GM12874 (cell line): ENCODE data around the gene AMN1.

ENCODE experiments used
- TF ChIP-seq, protein P1 (sequence below): IDR thresholded peaks from 2 replicates; pipeline ENCODE4 v1.5.1; 2011; ENCODE audit warnings: low read depth, mild to moderate bottlenecking, control low read depth, low read length, moderate library complexity; ENCODE audit not compliant: insufficient read depth

AMN1 gene

GRCh38 chr12:31655792-31656191 is 73.0 kb downstream of the AMN1 start:
- TF ChIP-seq, protein P1, sequence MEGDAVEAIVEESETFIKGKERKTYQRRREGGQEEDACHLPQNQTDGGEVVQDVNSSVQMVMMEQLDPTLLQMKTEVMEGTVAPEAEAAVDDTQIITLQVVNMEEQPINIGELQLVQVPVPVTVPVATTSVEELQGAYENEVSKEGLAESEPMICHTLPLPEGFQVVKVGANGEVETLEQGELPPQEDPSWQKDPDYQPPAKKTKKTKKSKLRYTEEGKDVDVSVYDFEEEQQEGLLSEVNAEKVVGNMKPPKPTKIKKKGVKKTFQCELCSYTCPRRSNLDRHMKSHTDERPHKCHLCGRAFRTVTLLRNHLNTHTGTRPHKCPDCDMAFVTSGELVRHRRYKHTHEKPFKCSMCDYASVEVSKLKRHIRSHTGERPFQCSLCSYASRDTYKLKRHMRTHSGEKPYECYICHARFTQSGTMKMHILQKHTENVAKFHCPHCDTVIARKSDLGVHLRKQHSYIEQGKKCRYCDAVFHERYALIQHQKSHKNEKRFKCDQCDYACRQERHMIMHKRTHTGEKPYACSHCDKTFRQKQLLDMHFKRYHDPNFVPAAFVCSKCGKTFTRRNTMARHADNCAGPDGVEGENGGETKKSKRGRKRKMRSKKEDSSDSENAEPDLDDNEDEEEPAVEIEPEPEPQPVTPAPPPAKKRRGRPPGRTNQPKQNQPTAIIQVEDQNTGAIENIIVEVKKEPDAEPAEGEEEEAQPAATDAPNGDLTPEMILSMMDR = no peak

GRCh38 chr12:31655208-31655607 is 73.6 kb downstream of the AMN1 start:
- TF ChIP-seq, protein P1 = no peak

DNA sequence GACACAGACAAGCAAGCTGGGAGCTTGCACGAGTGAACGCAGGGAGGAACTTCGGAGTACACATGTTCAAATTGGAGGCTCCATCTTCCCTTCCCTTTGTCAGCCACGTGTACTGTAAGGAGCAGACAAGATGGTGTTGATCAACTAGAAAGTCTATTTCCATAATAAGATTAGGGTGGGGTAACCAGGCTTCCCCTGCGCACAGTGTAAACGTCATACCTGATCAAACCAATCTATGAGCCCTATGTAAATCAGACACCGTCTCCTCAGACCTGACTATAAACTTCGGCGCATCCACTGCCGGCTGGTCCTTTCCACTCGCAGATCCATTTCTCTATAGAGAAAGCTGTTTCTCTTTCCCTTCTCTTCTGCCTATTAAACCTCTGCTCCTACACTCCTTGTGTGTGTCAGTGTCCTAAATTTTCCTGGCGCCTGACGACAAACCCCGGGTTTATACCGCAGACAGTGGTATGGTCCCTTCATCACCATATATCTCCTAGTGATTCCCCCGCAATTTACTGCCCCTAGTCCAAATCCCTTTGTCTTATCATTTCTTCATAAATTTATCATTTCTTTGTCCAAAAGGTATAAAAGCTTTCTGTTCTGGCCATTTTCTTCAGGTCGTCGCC is 76.8 kb downstream of the AMN1 start:
- TF ChIP-seq, protein P1 = no peak

DNA sequence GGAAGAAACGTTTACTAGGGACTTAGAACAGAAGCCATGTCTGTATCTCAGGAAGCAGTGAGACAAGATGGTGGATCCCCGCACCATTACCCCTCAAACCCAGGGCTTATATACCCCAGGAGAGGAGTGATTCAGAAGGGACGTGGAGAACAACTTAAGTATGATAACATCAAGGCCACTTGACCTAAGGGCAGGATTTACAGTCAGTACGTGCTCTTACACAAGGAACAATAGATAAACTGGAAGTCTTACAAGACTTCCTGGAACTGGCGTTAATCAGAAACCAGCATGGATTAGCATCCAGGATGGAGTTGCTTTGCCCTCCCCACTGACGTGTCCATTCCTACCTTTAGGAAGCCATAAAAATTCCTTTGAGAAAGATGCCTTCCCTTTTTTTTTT is 77.9 kb downstream of the AMN1 start:
- TF ChIP-seq, protein P1 = no peak

- TF ChIP-seq, protein P1 = no peak
These were observed 81.7 kb downstream of the AMN1 start for GRCh38 chr12:31647086-31647491.

GRCh38 chr12:31645924-31646323 is 82.9 kb downstream of the AMN1 start:
- TF ChIP-seq, protein P1 = no peak

DNA sequence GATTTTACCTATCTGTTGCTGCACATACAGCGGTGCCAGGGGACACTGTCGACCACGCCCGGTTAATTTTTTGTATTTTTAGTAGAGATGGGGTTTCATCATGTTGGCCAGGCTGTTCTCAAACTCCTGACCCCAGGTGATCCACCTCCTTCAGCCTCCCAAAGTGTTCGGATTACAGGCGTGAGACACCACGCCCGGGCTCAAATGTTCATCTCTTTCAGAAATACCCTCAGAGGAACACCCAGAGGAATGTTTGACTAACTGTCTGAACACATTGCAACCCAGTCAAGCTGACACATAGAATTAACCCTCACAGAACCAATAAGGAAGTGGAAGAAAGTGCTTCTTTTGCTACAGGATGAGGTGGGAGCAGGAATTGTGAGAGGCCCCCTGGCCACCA is 84.3 kb downstream of the AMN1 start:
- TF ChIP-seq, protein P1 = no peak
